Renal cortical epithelial cell (primary cell): Measurements from ENCODE around the gene PBX1. TPM values are rescaled to one million over a fixed set of nuclear protein-coding genes. Genes with fewer than 3 reads are reported as not detected.

Experiments
- DNase-seq: peaks from one replicate; pipeline ENCODE4 v3.0.0-alpha.2; 2011; ENCODE audit warnings: low read depth
- total RNA-seq: library from RNA; depleted of rRNA; stranded (reverse); fragments of >200 nt; gene quantifications from 2 replicates; pipeline ENCODE4 v1.2.3, GENCODE V29; 2014

The PBX1 gene
- total RNA-seq, 1 donor from 2014 or later = 20.5 TPM

DNA sequence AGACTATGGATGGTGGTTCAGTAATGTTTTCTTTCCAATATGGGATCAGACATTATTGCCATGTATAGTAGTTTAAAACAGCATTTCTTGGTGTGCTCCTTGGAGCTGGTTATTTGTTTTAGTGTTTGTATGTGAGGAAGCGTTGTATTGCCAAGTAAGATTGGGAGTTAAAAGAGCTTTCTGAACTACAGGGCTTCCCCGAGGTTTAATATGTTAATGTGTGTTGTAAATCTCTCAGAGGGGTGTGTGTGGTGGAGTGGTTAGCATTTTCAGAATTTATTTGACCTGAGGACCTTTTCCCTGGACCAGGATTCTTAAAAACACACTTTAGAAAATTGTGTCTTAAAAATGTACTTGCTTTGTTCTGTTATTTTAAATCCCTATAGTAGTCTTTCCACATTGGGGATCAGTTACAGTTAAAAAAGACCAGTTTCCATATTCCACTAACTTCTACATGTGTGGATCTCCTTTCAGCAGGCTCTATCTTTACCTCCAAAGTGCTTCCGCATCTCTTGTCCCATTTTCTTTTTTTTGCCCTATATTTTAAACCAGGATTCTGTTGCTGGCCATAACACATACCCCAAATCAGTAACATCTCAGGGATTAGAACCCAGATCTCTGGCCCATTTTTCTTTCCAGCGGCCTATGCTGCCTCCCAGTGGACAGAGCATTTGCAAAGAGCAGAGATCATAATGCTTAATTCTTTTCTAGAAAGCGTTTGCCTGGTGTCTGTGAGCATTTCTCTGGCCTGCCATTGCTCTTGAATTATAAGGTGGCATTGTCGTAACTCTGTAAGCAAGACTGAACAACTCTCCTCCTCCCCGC, 58.6 kb downstream of the PBX1 start:
- DNase-seq = no peak

GRCh38 chr1:164618202-164618564, 59.2 kb downstream of the PBX1 start:
- no peak for DNase-seq

DNA sequence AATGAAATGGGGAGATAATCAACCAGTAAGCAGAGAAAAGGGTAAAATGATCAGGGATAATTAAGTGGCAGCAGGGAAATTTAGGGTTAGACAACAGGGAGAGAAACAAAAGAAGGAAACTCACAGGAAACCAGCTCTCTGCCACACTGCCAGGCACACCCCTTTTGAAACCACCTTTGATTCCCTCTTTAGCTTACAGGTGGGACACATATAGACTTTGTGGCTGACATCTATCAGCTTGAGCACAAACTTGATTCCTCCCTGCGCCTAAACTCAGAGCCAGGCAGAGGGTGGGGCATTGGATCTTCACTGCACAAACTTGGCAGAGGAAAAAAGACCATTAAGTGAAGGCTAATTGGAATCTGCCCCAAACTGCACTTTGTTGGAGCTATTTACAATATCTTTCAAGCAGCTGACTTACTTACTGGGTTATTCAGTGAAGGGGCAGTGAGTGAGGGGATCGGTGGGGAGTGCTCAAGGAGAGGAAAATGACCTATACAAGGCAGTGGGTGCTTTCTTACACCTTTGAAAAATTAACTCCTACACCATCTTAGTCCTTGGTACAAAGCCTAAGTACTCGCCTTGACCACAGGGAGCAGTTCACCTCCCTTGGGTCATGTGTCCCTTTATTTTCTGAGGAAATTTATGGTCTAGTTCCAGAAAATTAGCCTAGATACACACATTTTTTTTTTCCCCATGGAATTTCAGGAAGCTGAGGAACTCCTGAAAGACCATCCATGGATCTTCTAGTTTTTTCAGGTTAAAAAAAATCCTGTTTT, 60.2 kb downstream of the PBX1 start:
- no peak for DNase-seq

DNA sequence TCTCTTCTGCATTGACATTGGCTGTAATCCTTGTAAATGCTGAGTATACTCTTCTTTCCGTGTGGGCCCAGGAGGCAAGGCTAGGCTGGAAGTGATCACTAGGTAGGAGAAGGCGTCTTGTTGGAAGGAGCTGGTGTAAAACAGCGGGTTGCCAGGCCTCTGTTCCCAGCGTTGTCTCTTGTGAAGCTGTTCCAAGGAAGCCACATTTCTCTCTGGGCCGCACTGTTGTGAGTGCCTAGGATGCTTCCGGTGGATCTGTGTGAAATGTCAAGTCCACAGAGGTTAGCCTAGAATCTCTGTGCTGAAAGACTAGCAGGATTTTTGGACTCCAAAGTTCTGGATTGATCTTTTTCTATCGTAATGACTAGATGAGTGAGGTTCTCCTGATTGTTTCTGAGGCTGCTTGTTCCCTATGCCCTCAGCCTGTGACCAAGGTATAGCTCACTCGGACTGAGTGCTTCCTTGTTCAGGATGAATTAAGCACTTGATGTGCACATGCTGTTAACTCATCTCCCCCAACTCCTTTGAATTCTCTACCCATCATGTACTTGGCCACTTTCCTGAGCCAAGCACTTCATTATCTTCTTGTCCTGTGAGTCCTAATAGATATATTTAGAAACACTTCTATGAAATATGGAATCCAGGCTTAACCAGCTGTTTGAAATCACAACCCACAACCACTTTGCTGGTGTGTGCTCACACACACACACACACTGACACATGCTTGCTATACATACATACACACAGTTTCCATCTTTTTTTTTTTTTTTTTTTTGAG, 63.3 kb downstream of the PBX1 start:
- DNase-seq = no peak

- DNase-seq = no peak
These were observed 64.8 kb downstream of the PBX1 start for GRCh38 chr1:164623805-164624204.

DNA sequence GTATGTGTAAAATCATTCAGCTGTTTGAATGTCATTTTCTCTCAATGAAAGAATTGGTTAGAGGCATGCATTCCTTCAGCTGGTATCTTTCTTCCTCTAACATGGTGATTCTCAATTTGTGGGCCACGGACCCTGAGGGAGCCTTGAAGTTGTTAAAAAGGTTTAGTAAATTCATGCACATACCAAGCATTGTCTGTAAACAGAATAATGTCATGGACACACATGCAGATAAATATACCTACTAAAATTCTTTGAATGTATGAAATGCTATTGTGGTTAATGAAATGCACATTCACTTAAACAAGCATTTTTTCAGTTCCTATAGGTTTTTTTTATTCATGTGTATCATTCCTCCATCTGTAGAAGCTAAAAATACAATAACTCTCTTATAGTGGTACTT, 65.4 kb downstream of the PBX1 start:
- no peak for DNase-seq

DNA sequence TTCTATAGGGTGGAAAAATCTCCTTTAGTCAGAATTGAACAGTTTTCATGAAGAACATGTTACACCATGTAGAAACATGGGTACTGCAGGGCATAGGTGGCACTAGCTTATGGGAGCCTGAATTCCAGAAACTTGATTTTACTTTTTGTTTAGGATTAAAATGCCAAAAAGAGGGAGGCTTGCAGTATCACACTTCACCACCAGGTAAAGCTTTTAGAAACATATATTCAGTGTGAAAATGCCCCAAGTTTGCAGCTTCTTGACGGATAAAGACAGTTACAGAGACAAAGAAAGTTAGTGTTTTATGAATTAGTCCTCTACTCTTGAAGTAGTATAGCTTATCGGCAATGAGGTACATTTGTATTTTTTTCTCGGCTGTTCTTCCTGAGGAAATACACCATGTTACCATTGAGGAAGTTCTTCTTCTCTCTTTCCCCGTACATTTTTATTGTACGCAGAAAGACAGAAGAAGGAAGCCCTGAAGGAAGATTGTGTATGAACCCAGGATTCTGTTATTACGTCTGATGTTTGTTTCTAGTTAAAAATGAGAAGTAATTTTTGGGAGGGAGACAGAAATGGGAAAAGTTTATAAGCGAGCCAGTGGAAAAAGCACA, 66.1 kb downstream of the PBX1 start:
- no peak for DNase-seq

- no peak for DNase-seq
These were observed 69.8 kb downstream of the PBX1 start for GRCh38 chr1:164628772-164629171.

- DNase-seq = no peak
These were observed 71.0 kb downstream of the PBX1 start for GRCh38 chr1:164629971-164630370.

DNA sequence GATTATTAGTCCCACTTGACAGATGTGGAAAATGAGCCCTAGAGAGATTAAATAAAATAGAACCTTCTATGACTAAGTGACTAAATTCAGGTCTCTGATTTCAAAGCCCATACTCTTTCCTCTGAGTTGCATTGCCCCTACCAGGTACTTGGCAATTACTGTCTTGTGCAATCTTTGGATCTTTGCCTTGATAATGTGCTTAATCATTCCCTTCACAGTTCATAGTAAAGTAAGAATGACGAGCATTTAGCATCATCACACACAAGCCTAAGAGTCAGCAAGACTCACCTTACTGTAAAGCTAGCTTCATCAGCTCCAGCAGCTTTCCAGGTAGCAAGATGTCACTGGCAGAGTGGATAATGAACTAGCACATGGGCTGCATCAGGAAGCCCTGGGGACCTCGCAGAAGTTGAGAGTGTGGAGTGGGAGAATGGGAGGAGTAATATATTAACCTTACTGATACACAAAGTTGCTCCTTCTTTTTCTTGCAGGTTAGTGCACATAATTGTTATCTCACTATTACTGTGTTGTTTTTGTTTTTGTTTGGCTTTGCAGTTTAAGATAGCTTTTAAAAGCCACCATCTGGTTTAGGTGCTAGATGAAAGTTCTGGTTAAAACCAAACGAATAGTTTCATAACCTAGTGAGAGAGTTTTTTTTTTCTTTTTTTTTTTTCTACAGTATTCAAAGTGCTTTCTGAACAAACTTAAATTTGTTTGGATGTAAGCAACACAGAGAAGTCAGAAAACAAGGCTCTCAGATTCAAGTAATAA, 71.8 kb downstream of the PBX1 start:
- DNase-seq = peak; percentile 94

DNA sequence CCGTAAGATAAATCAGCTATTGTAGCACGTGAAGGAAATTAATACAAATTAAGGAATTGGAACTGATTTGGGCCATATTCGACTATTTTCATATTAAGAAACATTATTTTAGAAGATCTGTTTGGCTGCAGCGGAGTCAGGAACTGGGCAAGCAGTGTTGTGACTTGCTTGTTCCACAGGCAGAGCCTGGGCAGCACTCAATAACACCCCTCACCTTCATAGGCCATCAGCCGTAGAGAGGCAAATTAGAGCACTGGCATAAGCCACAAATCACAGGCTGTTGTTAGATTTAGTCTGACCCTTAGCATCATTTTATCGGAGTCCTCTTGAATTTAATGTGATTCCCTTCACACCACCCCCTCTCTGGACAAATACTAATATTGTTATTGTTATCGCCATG, 72.8 kb downstream of the PBX1 start:
- DNase-seq = no peak

- DNase-seq = no peak
These were observed 75.0 kb downstream of the PBX1 start for GRCh38 chr1:164633997-164634396.

DNA sequence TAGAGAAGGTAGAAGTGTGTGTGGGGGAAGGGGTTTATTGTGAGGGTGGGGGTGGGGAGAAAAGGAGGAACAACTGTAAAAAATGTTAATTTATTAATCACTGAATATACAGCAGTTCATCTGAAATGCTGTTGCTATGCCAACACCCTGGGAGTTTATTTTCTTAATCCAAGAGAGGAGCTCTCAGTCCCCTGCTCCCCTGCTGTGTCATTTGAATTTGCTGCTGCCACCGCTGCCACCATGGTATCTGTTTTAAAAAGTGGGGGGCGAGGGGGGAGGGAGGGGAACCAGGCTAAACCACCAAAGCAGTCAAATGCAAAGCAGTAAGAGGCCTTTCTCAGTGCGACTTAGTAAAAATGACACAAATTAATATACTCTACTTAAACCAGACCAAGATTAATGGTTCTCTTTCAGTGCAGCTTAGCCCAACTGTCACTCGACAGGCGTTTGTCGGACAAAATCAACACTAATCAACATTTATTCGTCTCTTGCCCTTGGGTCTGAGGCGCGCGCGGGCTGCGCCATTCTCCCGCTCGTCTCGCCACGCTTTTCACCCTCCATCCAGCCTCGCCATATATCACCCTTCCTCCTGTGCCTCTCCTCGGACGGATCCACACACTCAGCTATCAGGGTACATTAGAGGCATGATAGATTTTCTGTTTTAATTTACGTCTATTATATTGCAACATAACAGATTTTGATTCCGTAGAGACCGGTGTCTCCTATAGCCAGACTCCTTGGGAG, 76.2 kb downstream of the PBX1 start:
- no peak for DNase-seq

DNA sequence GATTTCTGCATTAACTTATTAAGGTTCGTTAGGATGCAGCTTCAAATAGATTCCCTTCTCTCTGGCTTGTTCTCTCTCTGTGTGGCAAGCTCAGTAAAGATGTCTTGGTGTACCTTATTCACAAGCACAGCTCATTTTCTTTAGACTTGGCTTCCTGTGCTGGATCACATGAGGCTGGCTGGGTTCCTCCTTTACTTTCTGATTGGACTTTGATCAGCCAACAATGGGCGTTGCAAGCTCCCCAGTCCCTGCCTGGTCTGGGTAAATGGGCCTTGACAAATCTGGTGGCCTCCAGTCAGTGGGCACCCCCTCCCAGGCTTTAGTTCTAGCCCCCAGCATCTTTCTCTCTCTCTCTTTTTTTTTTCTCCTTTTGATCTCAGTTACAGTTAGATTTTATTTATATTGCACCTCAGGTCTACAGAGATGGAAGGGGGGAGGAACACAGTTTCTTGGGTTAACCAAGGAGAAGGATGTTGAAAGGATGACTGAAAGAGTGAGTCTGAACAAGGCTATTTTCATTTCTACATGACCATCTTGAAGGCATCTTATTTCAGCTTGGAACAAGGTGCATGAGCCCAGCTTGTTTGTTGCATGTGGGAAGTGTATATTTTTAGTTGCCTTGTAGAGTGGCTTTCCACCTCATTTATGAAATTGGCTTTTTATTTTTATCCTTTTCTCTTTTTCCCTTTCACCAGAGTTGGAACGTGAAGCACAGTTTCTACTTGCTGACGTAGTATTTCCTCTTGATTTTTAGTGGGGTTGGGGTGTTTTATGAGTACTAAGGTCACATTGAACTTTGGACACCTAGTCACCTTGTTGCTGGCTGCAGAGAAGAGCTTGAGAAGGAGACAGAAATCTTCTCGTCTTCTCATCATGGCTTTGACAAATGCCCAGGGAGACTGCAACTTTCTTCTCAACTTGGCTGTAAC, 77.1 kb downstream of the PBX1 start:
- peak; percentile 58 for DNase-seq

DNA sequence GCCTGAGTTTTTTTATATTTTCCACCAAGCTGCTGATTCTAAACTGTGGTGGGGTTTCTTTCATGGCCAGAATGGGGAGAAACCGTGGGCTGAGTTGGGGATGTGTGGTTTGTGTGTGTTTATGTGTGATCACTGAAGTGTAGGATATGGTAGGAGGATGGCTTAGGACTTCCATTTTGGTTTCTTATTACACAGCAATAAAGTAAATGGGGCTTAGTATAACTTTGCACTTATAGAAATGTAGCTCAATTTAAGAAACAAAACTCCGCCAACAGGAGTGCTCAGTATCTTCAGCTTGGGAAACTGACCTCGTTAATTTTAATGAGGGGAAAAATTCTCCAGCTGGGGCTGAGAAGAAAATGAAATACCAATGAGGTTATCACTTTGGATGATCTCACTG, 77.8 kb downstream of the PBX1 start:
- DNase-seq = no peak

- DNase-seq = peak; percentile 82
These were observed 78.7 kb downstream of the PBX1 start for GRCh38 chr1:164637461-164638375.

- DNase-seq = no peak
These were observed 79.7 kb downstream of the PBX1 start for GRCh38 chr1:164638492-164639202.
